Neuronal stem cell (in vitro differentiated cells): Measurements from ENCODE around the gene TMEM126A. TPM values are rescaled to one million over a fixed set of nuclear protein-coding genes. Genes with fewer than 3 reads are reported as not detected.
A peak's percentile ranks its signal among the peaks of the same experiment; 100 is the strongest.

Source experiments
- DNase-seq: peaks from one replicate; pipeline ENCODE4 v3.0.0-alpha.2; 2013; ENCODE audit warnings: low spot score
- H2AFZ ChIP-seq: one replicate; pipeline ENCODE4 v1.6.1; 2013; ENCODE audit warnings: mild to moderate bottlenecking, low read length, inconsistent platforms
- H2AK5ac ChIP-seq: 2 replicates; pipeline ENCODE4 v1.6.1; 2013; ENCODE audit warnings: low read depth, mild to moderate bottlenecking, inconsistent platforms, low read length, moderate library complexity, mixed read lengths
- H2BK120ac ChIP-seq: 2 replicates; pipeline ENCODE4 v1.6.1; 2013; ENCODE audit warnings: low read depth, mild to moderate bottlenecking, inconsistent platforms, low read length, moderate library complexity, mixed read lengths
- H2BK12ac ChIP-seq: one replicate; pipeline ENCODE4 v1.6.1; 2013; ENCODE audit warnings: low read length, inconsistent platforms
- H2BK15ac ChIP-seq: 2 replicates; pipeline ENCODE4 v1.6.1; 2013; ENCODE audit warnings: mild to moderate bottlenecking, low read length, inconsistent platforms, mixed read lengths
- H2BK5ac ChIP-seq: one replicate; pipeline ENCODE4 v1.6.1; 2013; ENCODE audit warnings: inconsistent platforms, mild to moderate bottlenecking, low read length, moderate library complexity
- H3K14ac ChIP-seq: one replicate; pipeline ENCODE4 v1.6.1; 2013; ENCODE audit warnings: low read length, inconsistent platforms
- H3K18ac ChIP-seq: 2 replicates; pipeline ENCODE4 v1.6.1; 2013; ENCODE audit warnings: low read length, inconsistent platforms
- H3K23ac ChIP-seq: 2 replicates; pipeline ENCODE4 v1.6.1; 2013; ENCODE audit warnings: low read depth, mild to moderate bottlenecking, mixed read lengths, low read length, inconsistent platforms; ENCODE audit not compliant: poor library complexity
- H3K27ac ChIP-seq: replicated peaks from 3 replicates; pipeline ENCODE4 v1.5.1; 2013; ENCODE audit warnings: low read length, inconsistent platforms
- H3K27me3 ChIP-seq, 3 experiments: 2 replicates each; pipeline ENCODE4 v1.6.1; 2013; ENCODE audit warnings: low read length in 3 of 3, mild to moderate bottlenecking in 2 of 3, inconsistent platforms in 1 of 3, low read depth in 1 of 3, mixed read lengths in 1 of 3, moderate library complexity in 1 of 3; ENCODE audit not compliant: control insufficient read depth in 3 of 3, insufficient read depth in 3 of 3
- H3K36me3 ChIP-seq, 2 donors: replicated peaks in 1 of 2; 2 replicates each; pipeline ENCODE4 v1.6.1; 2013; ENCODE audit warnings: low read length in 2 of 2; ENCODE audit not compliant: control insufficient read depth in 2 of 2, insufficient read depth in 2 of 2
- H3K4ac ChIP-seq: 2 replicates; pipeline ENCODE4 v1.6.1; 2013; ENCODE audit warnings: inconsistent platforms, mild to moderate bottlenecking, low read length, moderate library complexity
- H3K4me1 ChIP-seq, 2 donors: 1 replicate in 1 of 2; 2 replicates in 1 of 2; pipeline ENCODE4 v1.6.1; 2013; ENCODE audit warnings: low read length in 2 of 2, low read depth in 1 of 2; ENCODE audit not compliant: control insufficient read depth in 2 of 2, insufficient read depth in 1 of 2
- H3K4me2 ChIP-seq: one replicate; pipeline ENCODE4 v1.6.1; 2013; ENCODE audit warnings: mild to moderate bottlenecking, low read length, inconsistent platforms; ENCODE audit not compliant: insufficient read depth, poor library complexity, severe bottlenecking
- H3K4me3 ChIP-seq, 2 donors: 2 replicates each; pipeline ENCODE4 v1.5.1; 2013; ENCODE audit warnings: low read length in 2 of 2, mild to moderate bottlenecking in 2 of 2, inconsistent platforms in 1 of 2, moderate library complexity in 1 of 2
- H3K79me1 ChIP-seq: one replicate; pipeline ENCODE4 v1.6.1; 2013; ENCODE audit warnings: low read depth, mild to moderate bottlenecking, inconsistent platforms, low read length, moderate library complexity
- H3K9ac ChIP-seq: one replicate; pipeline ENCODE4 v1.6.1; 2013; ENCODE audit warnings: mild to moderate bottlenecking, low read depth, low read length, inconsistent platforms; ENCODE audit not compliant: poor library complexity
- H3K9me3 ChIP-seq, 2 donors: replicated peaks in 1 of 2; 2 replicates each; pipeline versions ENCODE3 to v1.6.1; 2013; ENCODE audit warnings: low read length in 2 of 2, mild to moderate bottlenecking in 2 of 2, inconsistent platforms in 1 of 2, low read depth in 1 of 2, mixed read lengths in 1 of 2, moderate library complexity in 1 of 2; ENCODE audit not compliant: control insufficient read depth in 2 of 2, insufficient read depth in 1 of 2
- H4K8ac ChIP-seq: one replicate; pipeline ENCODE4 v1.6.1; 2013; ENCODE audit warnings: low read depth, mild to moderate bottlenecking, inconsistent platforms, low read length, moderate library complexity
- H4K91ac ChIP-seq: one replicate; pipeline ENCODE4 v1.6.1; 2013; ENCODE audit warnings: low read length, low read depth, mild to moderate bottlenecking, inconsistent platforms; ENCODE audit not compliant: poor library complexity
- WGBS, 2 donors: extraction: QIAGEN DNeasy Blood & Tissue Kit; methylation state at CpG; one replicate each; pipeline ENCODE4 v1.1.7; 2013; ENCODE audit warnings: missing lambda C conversion rate in 2 of 2, mixed read lengths in 1 of 2; ENCODE audit not compliant: insufficient read length in 2 of 2, insufficient replicate concordance in 1 of 2; ENCODE audit errors: extremely low coverage in 2 of 2; 5-methylcytosine and 5-hydroxymethylcytosine counted together
- polyA plus RNA-seq, 2 experiments: library from polyadenylated mRNA; stranded (reverse); fragments of 200-250 nt; gene quantifications; one replicate each; pipeline ENCODE4 v1.2.3, GENCODE V29; 2013

The TMEM126A gene
- polyA plus RNA-seq (2013, experiment 1 of 2): 49.6 TPM
- 51.7 TPM for polyA plus RNA-seq (2013, experiment 2 of 2)

DNA sequence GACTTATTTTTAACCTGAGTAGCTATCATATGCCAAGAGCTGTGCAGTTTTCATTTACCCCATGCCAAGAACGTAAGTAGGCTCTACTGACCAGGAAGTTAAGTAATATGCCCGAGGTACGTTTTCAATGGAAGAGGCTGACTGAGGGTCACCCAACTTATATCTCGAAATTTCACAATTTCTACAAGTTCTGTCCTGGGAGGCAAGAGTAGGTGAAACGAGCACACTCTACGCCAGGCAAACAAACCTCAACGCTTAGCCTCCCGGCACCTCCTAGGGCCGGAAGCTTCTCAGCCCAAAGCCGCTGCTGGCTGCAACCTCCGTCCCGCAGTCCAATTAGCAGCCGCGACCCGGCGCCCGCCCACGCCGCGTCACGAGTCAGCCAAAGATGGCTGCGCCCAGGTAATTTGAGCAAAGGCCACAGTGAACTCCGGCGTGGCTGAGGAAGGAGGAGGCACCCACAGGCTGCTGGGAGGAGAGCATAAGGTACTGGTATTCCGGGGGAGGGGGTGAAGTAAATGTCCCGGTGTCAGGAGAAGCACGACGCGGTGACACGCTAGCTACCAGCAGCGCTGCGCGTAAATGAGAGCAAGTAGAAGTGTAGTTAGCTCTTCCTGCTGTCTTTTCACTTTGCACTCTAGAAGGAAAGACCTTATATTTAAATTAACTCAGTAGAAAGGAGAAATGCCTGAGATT, at the start of gene TMEM126A:
TSS of gene TMEM126A (plus strand) at position 364 of the 696 bp plus-strand sequence. CDS start 2,289 bp downstream, outside the sequence.
- Histone ChIP-seq H4K8ac (no peak within 1 kb of the TSS), H3K23ac (peak within 1 kb of the TSS; percentile 17), H3K9ac (no peak within 1 kb of the TSS), H3K14ac (no peak within 1 kb of the TSS), H2BK12ac (no peak within 1 kb of the TSS), H2BK5ac (no peak within 1 kb of the TSS), H3K9me3 (no peaks in the 10 kb centered on the region), H2AK5ac (no peak within 1 kb of the TSS), H3K18ac (peak within 1 kb of the TSS; percentile 69), H3K36me3 (peaks cover 3 to 22% of the 10 kb centered on the region in 2 donors), H3K27me3 (no peaks in the 10 kb centered on the region), H3K79me1 (no peaks in the 10 kb centered on the region), H2BK15ac (no peak within 1 kb of the TSS), H3K27ac (peak within 1 kb of the TSS; percentile 65), H4K91ac (no peak within 1 kb of the TSS), H3K4ac (no peak within 1 kb of the TSS), H3K4me1 (peaks cover 0 to 2% of the 10 kb centered on the region in 2 donors), H2BK120ac (peak within 1 kb of the TSS; percentile 76), H3K4me3 (peak within 1 kb of the TSS; percentile 68 to 98), H2AFZ (peak within 1 kb of the TSS; percentile 84), H3K4me2 (peak within 1 kb of the TSS; percentile 65)
- no CpG with 5 or more reads among the region's 33 CpGs for WGBS, 2 donors
- peak; percentile 78 for DNase-seq

DNA sequence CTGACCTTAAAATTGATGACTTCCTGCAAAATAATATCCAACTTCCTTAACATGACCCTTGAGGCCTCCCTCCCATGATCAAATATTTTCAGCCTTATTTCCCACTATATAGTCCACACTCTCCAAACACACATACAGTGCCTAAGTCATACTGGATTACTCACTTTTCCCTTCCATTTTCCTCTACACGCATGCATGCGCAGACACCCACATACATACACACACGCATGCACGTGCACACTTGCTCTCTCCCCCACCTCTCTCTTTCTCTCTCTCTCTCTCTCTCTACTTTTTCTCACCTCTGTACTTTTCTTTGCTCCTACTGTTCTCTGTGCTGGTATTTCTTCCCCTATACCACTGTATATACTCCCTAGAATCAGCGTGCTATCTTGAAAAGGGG, 48.7 kb upstream of the TMEM126A start:
- no peak overlapping the region for H3K4ac ChIP-seq
- no peak overlapping the region for H2BK12ac ChIP-seq
- no peaks in the 10 kb centered on the region for H3K36me3 ChIP-seq
- H2BK5ac ChIP-seq: no peak overlapping the region
- H3K27me3 ChIP-seq: no peaks in the 10 kb centered on the region
- no peak overlapping the region for H3K9ac ChIP-seq
- H3K23ac ChIP-seq: no peak overlapping the region
- no peak overlapping the region for H3K27ac ChIP-seq
- no peak overlapping the region for H3K18ac ChIP-seq
- no CpG with 5 or more reads among the region's 5 CpGs for WGBS, 2 donors
- H3K4me3 ChIP-seq: no peak overlapping the region
- no peak overlapping the region for H2AFZ ChIP-seq
- no peak overlapping the region for H3K14ac ChIP-seq
- H3K4me1 ChIP-seq: no peaks in the 10 kb centered on the region
- no peaks in the 10 kb centered on the region for H3K79me1 ChIP-seq
- H3K9me3 ChIP-seq: no peaks in the 10 kb centered on the region
- no peak overlapping the region for H2AK5ac ChIP-seq
- H3K4me2 ChIP-seq: no peak overlapping the region
- no peak overlapping the region for H2BK15ac ChIP-seq
- no peak overlapping the region for H4K91ac ChIP-seq
- no peak overlapping the region for H4K8ac ChIP-seq
- no peak for DNase-seq
- H2BK120ac ChIP-seq: no peak overlapping the region

DNA sequence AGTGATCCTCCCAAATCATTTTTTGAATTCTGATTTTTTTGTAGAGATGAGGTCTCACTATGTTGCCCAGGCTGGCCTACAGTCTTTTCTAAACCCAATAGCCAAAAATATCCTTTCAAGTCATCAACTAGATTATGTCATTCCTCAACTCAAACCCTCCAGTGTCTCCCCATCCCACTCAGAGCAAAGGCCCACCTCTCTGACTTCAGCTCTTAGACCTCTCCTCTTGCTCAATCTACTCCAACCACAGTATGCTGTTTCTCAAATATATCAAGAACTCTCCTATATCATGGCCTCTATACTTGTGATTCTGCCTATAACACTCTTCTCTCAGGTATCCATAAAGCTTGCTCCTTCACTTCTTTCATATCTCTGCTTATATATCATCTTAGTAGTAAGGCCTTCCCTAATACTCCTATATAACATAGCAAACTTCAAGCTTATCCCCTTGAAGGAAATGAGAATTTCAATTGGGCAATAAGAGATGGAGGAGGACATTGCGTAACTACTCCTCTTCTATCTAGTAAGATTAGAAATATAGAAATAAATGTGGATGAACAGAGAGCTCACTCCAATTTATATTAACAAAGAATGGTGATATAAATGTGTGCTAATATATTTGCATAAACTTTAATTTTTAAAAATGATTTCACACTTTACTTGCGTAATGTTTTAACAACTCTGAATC, 45.1 kb upstream of the TMEM126A start:
- H2BK15ac ChIP-seq: no peak overlapping the region
- no peak overlapping the region for H2BK120ac ChIP-seq
- no peak overlapping the region for H3K27ac ChIP-seq
- no peaks in the 10 kb centered on the region for H3K9me3 ChIP-seq
- H3K4me1 ChIP-seq: no peaks in the 10 kb centered on the region
- H2AFZ ChIP-seq: no peak overlapping the region
- WGBS, 2 donors: no CpG with 5 or more reads among the region's 2 CpGs
- DNase-seq: no peak
- H3K4ac ChIP-seq: no peak overlapping the region
- H4K8ac ChIP-seq: no peak overlapping the region
- no peak overlapping the region for H4K91ac ChIP-seq
- no peak overlapping the region for H2AK5ac ChIP-seq
- no peak overlapping the region for H3K23ac ChIP-seq
- H3K9ac ChIP-seq: no peak overlapping the region
- H3K27me3 ChIP-seq: no peaks in the 10 kb centered on the region
- no peaks in the 10 kb centered on the region for H3K79me1 ChIP-seq
- H3K36me3 ChIP-seq: no peaks in the 10 kb centered on the region
- no peak overlapping the region for H2BK12ac ChIP-seq
- H3K18ac ChIP-seq: no peak overlapping the region
- H3K4me2 ChIP-seq: no peak overlapping the region
- no peak overlapping the region for H2BK5ac ChIP-seq
- no peak overlapping the region for H3K14ac ChIP-seq
- H3K4me3 ChIP-seq: no peak overlapping the region

DNA sequence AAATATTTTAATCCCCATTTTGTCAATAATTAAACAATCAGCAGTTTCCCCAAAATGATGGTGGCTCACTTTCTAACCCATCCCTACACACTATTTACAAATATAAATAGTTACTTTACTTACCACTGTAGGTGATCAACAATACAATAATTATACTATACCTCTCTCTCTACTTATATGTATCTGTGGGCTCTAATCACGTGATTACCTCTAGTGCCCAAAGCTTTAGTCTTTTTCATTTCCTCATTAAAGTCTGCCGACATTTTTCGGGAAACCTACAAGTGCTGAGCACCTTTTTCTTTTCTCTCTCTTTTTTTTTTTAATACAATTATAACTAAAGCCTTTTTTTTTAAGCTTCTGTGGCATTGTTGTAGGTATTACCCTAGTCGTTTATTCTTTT, 44.5 kb upstream of the TMEM126A start:
- no peak overlapping the region for H4K91ac ChIP-seq
- H2BK15ac ChIP-seq: no peak overlapping the region
- H3K36me3 ChIP-seq: no peaks in the 10 kb centered on the region
- H2BK12ac ChIP-seq: no peak overlapping the region
- H3K9me3 ChIP-seq: no peaks in the 10 kb centered on the region
- H3K23ac ChIP-seq: no peak overlapping the region
- no peak overlapping the region for H2BK120ac ChIP-seq
- no peaks in the 10 kb centered on the region for H3K27me3 ChIP-seq
- H2AFZ ChIP-seq: no peak overlapping the region
- H3K4ac ChIP-seq: no peak overlapping the region
- H3K14ac ChIP-seq: no peak overlapping the region
- H2AK5ac ChIP-seq: no peak overlapping the region
- no peak overlapping the region for H3K4me2 ChIP-seq
- no peak overlapping the region for H3K9ac ChIP-seq
- H3K4me1 ChIP-seq: no peaks in the 10 kb centered on the region
- DNase-seq: no peak
- no peak overlapping the region for H4K8ac ChIP-seq
- H3K18ac ChIP-seq: no peak overlapping the region
- no peak overlapping the region for H3K27ac ChIP-seq
- no peak overlapping the region for H3K4me3 ChIP-seq
- no peak overlapping the region for H2BK5ac ChIP-seq
- WGBS, 2 donors: no CpG with 5 or more reads among the region's 4 CpGs
- no peaks in the 10 kb centered on the region for H3K79me1 ChIP-seq
